Kidney tubule cell (primary cell): ENCODE data around the gene DCAF15.

Experiments used
- DNase-seq: peaks from one replicate; pipeline ENCODE4 v3.0.0-alpha.2; 2018; ENCODE audit warnings: low spot score

Gene DCAF15

GRCh38 chr19:13995017-13995728, 42.9 kb downstream of the DCAF15 start:
- DNase-seq = no peak

GRCh38 chr19:13995878-13996765, 43.8 kb downstream of the DCAF15 start:
- DNase-seq = no peak

- DNase-seq = no peak
These were observed 44.8 kb downstream of the DCAF15 start for GRCh38 chr19:13996928-13997630.

- no peak for DNase-seq
These were observed 45.3 kb downstream of the DCAF15 start for GRCh38 chr19:13997631-13997962.

- no peak for DNase-seq
These were observed 46.1 kb downstream of the DCAF15 start for GRCh38 chr19:13998426-13998825.

GRCh38 chr19:13999085-13999484, 46.8 kb downstream of the DCAF15 start:
- DNase-seq = no peak

GRCh38 chr19:14000691-14001375, 48.5 kb downstream of the DCAF15 start:
- no peak for DNase-seq

GRCh38 chr19:14002571-14003250, 50.4 kb downstream of the DCAF15 start:
- peak; percentile 16 for DNase-seq

- DNase-seq = peak; percentile 29
These were observed 51.1 kb downstream of the DCAF15 start for GRCh38 chr19:14003251-14004055.

GRCh38 chr19:14004619-14005348, 52.5 kb downstream of the DCAF15 start:
- DNase-seq = peak; percentile 35

GRCh38 chr19:14005349-14006084, 53.2 kb downstream of the DCAF15 start:
- peak; percentile 83 for DNase-seq

GRCh38 chr19:14006085-14006765, 53.9 kb downstream of the DCAF15 start, which contains the start of gene RFX1:
Gene RFX1 (minus strand): TSS chr19:14006320. CDS start chr19:13993843, 12,477 bp downstream.
- peak; percentile 100 for DNase-seq

- no peak for DNase-seq
These were observed 54.7 kb downstream of the DCAF15 start for GRCh38 chr19:14006766-14007562.
